Measurements from ENCODE around the gene HRH3.

HRH3 gene

GRCh38 chr20:62174021-62174804 is 45.9 kb downstream of the HRH3 start:
- DNase-seq, result no peak

- DNase-seq, result no peak
Measured at GRCh38 chr20:62172666-62173065, 47.4 kb downstream of the HRH3 start.

GRCh38 chr20:62171245-62171644 is 48.8 kb downstream of the HRH3 start:
- DNase-seq, result no peak

- no peak for DNase-seq
Measured at GRCh38 chr20:62170536-62170935, 49.5 kb downstream of the HRH3 start.

- no peak for DNase-seq
Measured at GRCh38 chr20:62168890-62169435, 51.1 kb downstream of the HRH3 start.

GRCh38 chr20:62168061-62168460 is 52.0 kb downstream of the HRH3 start:
- DNase-seq, result no peak

GRCh38 chr20:62167474-62167873 is 52.6 kb downstream of the HRH3 start:
- no peak for DNase-seq

- DNase-seq, result no peak
Measured at GRCh38 chr20:62165762-62166399, 54.2 kb downstream of the HRH3 start.
